GM19025 (cell line): ENCODE measurements around the gene EME2.

ENCODE experiments used
- ATAC-seq: cut with Tn5 transposase; IDR thresholded peaks from one replicate; pipeline ENCODE4 v1.9.1; 2021; ENCODE audit warnings: mild to moderate bottlenecking, low read depth, moderate library complexity; ENCODE audit not compliant: unreplicated experiment

EME2 gene

GRCh38 chr16:1777375-1778199 lies 5.0 kb downstream of the EME2 start:
- no peak for ATAC-seq

- no peak for ATAC-seq
Observed at GRCh38 chr16:1778200-1779179, 5.9 kb downstream of the EME2 start.

- no peak for ATAC-seq
Observed at GRCh38 chr16:1779234-1779701, 6.7 kb downstream of the EME2 start.

GRCh38 chr16:1779741-1780676 lies 7.4 kb downstream of the EME2 start:
- ATAC-seq = no peak

GRCh38 chr16:1780677-1781072 lies 8.1 kb downstream of the EME2 start:
- ATAC-seq = no peak

GRCh38 chr16:1781254-1781653 lies 8.6 kb downstream of the EME2 start:
- no peak for ATAC-seq

- peak; percentile 2 for ATAC-seq
Observed at GRCh38 chr16:1781758-1782407, 9.3 kb downstream of the EME2 start.

GRCh38 chr16:1782408-1783264 lies 10.0 kb downstream of the EME2 start, which contains the start of the genes NUBP2 and SPSB3:
NUBP2 (plus strand) TSS chr16:1782960; CDS start chr16:1783021, 61 bp downstream.
SPSB3 (minus strand) TSS chr16:1782571; CDS start chr16:1781483, 1,088 bp downstream.
- ATAC-seq = peak; percentile 82

- ATAC-seq = no peak
Observed at GRCh38 chr16:1784977-1785845, 12.6 kb downstream of the EME2 start.

- ATAC-seq = no peak
Observed at GRCh38 chr16:1785846-1786170, 13.2 kb downstream of the EME2 start.

- no peak for ATAC-seq
Observed at GRCh38 chr16:1786242-1787055, 13.8 kb downstream of the EME2 start.

GRCh38 chr16:1787056-1787321 lies 14.4 kb downstream of the EME2 start:
- no peak for ATAC-seq

GRCh38 chr16:1787322-1788094 lies 14.9 kb downstream of the EME2 start:
- no peak for ATAC-seq

- ATAC-seq = no peak
Observed at GRCh38 chr16:1788095-1788707, 15.6 kb downstream of the EME2 start.

GRCh38 chr16:1788708-1789100 lies 16.1 kb downstream of the EME2 start:
- ATAC-seq = no peak

GRCh38 chr16:1789643-1790045 lies 17.0 kb downstream of the EME2 start:
- no peak for ATAC-seq
